Right renal pelvis (tissue), 4 donors: ENCODE results near the gene SNAP47. TPM values are rescaled to one million over a fixed set of nuclear protein-coding genes. Genes with fewer than 3 reads are reported as not detected.

Experiments used
- DNase-seq, 4 donors: peaks; one replicate each; pipeline ENCODE4 v3.0.0-alpha.2; 2013; ENCODE audit warnings: low read depth in 4 of 4, low spot score in 3 of 4, missing footprints in 1 of 4
- polyA plus RNA-seq, 4 donors: library from polyadenylated mRNA; unstranded; fragments of 120-200 nt; gene quantifications; one replicate each; pipeline ENCODE4 v1.2.1, GENCODE V29; 2013; ENCODE audit not compliant: insufficient read length in 4 of 4

The SNAP47 gene
- polyA plus RNA-seq, 4 donors: 39.8 to 47.7 (median 42.9) TPM

GRCh38 chr1:227780101-227781044, 45.1 kb downstream of the SNAP47 start:
- DNase-seq: no peak

DNA sequence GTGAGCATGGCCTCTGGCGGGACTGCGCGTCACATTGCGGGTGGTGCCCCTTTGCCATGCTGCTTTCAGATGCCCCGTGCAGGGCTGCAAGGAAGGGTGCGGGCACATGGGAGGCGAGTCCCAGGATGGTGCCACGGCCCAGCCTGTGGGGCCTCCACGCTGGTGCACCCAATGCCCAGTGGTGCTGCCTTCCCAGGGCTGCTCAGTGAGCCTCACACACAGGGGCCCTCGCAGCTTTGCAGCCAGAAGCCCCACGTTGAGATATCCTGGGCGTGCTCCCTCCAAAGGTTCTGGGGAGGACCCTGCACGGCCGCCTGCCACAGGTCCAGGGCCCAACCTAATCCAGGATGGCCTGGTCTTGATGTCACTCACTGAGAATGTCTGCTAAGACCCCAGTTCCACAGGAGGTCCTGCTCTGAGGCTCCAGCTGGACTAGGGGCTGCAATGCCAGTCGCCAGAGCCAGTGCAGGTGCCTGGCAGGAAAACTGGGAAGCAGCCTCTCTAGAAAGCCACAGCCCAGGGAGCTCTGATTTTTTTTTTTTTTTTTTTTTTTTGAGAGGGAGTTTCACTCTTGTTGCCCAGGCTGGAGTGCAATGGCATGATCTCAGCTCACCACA, 46.2 kb downstream of the SNAP47 start:
- no peak for DNase-seq

- no peak for DNase-seq
Measured at GRCh38 chr1:227782226-227782625, 47.0 kb downstream of the SNAP47 start.

DNA sequence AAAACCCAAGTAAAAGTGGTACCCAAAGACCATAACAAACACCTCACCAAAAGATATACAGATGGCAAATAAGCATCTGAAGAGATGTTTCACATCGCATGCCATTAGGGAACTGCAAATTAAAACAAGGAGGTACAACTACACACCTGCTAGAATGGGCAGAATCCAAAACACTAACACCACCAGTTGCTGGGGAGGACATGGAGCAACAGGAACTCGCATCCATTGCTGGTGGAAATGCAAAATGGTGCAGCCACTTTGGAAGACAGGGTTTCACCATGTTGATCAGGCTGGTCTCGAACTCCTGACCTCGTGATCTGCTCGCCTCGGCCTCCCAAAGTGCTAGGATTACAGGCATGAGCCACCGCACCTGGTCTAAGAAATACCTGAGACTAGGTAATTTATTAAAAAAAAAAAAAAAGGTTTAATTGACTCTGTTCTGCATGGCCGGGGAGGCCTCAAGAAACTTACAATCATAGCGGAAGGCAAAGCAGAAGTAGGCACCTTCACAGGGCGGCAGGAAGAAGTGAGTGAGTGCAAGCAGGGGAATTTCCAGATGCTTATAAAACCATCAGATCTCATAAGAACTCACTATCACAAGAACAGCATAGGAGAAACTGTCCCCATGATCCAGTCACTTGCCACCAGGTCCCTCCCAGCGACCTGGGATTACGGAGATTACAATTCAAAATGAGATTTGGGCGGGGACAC, 50.0 kb downstream of the SNAP47 start:
- no peak for DNase-seq

DNA sequence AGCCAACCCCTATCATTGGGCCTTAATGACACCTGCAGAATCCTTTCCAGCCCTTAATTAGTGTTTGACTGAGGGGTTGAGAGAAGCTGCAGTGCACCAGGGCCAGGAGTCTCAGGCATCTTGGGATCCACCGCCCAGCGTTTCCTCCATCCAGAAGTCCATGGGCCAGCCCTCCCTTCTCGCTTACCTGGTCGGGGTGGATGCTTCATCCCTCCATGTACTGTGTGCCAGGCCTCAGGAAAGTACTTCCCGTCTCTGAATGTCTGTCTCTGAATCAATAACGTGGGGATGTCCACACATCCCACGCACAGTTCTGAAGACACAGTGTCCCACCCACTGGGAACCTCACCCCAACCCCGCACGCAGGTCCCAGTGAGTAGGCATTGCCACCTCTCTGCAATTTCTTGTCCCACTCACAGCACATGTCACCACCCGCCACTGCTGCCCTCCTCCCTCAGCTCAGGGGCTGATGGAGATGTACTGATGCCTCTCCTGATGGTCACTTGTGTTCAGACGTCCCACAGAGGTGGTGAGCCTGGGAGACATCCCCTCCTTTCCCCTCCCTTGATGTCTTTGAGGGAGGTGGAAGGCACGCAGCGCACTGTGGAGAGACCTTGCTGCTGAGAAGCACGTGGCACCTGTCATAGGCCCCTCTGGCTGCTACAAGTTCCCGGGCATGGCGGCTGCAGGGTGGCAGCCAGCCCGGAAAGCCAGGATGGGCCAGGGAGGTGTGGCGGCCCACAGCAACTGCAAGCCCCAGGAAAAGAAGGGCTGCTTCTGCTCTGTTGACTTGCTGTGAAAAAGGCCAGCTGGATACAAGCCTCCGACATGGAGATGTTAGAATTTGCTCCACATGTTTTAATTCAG, 50.8 kb downstream of the SNAP47 start:
- DNase-seq: no peak

DNA sequence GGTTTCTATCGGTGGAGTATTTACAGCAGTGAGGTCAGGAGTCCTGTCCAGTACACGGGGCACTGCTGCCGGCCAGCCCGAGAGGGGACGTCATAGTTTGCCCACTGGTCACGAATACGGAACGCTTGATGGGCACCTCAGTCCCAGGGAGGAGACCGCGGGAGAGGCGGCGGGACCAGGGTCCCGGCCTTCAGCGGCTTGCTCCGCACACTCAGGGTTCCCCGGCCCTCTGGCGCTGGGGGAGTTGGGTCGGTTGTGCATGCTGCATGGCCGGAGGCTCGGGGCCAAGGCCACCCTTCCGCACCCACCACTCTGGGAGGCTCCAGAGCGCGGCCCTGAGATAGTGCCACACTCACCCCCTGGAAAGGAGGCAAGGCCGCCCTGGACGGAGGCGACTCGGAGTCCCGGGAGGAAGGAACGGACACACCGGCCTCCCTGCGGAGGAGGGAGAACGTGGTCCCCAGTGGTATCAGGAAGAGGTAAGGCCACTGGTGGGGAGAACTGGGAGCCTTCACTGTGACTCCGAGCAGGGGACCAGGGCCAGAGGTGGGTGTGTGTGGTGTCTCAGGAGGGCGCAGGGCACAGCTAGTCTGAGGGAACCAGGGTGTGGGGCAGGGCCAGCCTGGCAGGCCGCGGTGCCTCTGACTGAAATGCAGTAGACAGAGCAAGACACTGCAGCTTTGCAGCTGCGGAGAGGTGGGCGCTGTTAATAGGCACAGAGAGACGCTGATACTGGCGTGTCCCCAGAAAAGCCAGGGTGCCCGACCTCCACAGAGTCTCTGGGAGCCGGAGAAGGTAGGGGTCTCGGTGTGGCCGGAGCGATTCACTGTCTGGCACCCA, 51.7 kb downstream of the SNAP47 start:
- no peak for DNase-seq

DNA sequence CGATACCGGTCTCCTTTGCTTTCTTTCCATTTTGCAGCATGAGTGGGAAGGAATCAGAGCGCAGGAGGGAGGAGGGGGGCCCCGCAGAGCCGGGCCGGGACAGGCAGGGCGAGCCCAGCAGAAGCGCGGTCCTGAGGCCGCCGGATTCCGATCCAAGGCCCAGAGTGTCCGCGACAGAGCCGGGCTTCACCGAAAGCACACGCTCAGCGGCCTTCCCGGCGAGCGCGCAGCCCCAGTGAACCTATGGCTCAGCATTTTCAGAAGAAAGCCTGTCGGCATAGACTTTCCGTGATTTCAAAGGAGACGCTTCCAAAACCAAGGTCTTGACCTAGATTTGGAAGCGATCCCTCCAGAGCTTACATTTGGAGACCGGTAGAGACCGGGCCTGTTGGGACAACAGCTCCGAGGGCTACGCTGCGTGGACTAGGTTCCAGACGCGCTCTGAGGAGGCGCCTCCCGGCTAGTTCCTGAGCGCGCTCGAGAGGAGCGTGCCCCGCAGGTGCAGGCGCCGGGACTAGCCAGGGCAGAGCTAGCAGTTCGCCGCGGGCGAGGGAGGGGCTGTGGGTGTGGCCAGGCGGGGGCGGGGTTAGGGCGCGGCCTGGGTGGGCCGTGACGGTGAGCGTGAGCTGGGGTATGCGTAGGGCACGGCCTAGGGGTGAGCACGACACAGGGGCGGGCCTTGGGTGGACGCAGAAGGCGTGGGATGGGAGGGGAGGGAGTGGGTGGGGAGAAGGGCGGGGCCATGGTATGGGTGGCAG, 52.5 kb downstream of the SNAP47 start:
- DNase-seq: no peak

GRCh38 chr1:227788271-227789083, 53.2 kb downstream of the SNAP47 start:
- no peak for DNase-seq

DNA sequence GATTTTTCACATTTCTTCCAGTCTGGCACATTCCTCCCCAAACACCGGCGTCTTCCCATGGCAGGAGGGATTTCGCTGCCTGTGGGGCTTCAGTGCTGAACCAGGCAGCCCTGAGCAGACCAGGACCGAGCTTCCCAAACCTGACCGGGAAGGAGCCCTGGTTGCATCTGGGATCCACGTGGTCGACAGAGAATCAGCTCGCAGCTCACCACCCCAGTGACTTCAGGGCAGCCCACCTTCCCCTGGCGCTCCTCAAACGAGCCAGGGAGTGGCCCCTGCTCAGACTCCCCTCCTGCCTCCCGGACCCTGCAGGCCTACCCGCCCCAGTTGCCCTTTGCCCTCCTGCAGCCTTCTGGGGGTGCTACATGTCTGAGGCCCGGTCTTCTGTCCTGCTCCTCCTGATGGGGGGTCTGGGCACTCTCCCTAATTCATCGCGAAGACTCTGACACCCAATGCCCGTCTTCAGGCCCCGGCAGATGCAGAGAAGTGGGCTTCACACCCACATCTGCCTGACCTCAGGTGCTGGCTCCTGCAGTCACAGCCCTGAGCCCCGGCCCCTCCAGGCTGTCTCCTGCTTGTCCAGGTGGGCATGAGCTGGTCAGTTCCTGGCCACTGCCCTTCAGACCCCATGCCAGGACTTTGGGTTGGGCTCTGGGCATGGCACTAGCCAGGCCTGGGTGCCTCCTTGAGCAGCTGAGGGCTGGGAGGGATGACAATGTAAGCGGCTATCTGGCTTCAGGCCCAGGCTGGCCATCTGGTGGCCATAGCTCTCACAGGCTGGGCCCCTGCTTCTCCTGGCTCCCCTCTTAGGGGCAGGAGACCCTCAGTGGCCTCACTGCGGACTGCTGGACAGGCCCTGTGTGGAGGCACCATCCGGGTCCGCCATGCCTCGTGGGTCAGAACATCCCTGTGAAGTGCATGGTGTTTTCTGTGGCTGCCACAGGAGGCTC, 54.1 kb downstream of the SNAP47 start:
- DNase-seq: no peak

GRCh38 chr1:227790034-227790400, 54.8 kb downstream of the SNAP47 start:
- no peak for DNase-seq

GRCh38 chr1:227790868-227791267, 55.6 kb downstream of the SNAP47 start:
- no peak for DNase-seq

DNA sequence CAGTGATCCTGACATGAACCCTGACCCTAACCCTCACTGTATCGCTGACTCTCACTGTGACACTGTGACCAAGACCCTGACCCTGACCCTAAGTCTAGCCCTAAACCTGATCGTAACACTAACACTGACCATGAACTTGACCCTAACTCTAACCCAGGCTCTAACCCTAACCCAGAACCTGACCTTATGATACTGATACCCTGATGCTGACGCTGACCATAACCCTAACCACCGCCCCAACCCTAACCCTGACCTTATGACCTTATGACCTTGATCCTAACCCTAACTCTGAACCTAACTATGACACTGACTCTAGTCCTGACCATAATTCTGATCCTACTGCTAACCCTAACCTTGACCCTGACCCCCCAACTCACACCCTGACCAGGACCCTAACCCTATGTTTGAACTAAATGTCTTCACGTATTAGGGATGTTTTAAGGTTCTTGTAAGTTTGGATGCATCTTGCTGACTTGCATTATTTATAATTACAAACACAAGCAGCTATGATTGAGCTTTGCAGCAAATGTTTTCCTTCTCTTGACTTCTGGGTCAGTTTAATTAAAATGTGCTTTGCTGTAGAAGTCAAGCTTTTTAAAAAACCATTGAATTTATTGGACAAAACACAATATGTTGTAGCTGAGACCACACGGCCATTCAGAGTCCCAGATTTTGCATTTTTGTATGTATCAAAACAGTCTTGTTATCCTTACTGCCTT, 56.3 kb downstream of the SNAP47 start:
- no peak for DNase-seq

DNA sequence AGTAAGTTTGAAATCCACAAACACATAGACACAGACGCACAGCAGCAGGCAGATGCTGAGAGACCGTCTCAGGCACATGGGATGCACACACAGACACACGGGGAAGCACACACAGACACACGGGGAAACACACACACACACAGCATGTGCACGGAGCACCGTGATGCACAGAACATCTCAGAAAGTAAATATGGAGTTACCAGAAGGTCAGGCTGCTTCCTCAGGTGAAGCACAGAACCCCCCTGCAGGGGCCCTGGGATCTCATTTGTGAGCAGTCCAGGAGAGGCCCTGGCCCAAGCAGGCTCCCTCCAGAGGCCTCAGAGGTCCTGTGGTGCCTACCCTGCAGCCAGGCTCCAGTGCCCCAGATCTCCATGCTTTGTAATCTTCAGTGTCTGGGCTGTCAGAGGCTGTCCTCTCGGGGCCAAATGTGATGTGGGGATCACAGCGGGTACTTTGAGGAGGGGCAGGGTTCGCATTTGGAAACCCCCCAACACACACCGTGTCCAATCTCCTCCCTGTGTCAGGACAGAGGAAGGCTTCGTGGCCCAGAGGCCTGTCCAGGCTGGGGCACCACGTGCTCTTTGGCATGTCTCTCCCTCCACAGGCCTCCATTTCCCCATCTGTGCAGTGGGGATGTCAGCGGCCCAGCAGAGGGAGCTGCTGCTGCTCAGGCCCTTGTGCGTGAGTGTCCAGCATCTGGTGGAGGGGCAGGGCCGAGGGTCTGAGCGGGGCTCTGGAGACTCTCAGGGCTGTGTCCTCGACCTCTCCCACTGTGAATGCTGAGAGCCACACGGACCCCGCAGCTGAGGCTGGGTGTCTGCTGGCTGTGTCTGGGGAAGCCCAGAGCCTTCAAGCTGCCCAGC, 57.2 kb downstream of the SNAP47 start:
- no peak for DNase-seq

DNA sequence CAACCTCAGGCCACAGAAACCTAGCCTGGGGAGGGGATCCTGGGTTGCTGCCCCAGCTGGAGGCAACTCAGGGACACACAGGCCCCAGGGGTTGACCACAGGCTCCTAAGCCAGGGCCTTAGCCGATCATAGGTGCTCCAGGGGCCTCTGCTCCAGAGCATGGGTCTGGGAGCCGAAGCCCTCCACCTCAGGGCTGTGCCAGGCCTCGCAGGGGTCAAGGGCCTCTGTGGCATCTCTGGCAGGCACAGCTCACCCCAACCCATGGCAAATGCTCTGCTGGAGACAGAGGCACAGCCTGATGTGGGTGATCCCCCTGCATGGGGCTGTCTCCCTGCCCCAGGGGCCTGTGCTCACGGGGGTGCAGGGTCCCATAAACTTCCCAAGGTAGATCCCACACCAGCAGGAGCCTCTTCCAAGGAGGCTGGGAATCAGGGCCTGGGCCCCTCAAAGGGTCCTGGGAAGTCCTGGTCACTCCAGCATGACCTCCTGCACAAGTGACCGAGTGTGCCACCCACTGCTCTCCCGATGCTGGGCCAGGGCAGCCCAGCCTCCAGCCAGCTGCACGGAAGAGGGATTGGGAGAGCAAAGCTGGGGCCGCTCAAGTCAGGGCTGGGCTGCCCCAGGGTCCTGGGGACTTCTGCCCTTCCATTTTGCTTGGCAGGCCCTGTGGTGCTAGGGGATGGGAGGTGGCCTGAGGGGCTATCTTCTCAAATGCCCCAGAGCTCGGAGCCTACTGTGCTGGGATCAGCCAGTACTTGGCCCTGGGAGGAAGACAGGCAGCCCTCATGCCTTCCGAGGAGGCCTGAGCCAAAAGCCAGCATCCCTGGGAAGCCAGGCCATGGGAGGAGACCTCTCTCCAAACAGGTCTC, 58.1 kb downstream of the SNAP47 start:
- DNase-seq: no peak
